PC-3 (cell line): Measurements from ENCODE around the gene GBX2. TPM values are rescaled to one million over a fixed set of nuclear protein-coding genes. Genes with fewer than 3 reads are reported as not detected.

Source experiments
- ATAC-seq: fragments of 200-7000 bp; cut with Tn5 transposase; 2 replicates; pipeline ENCODE4 v1.9.1; 2020; ENCODE audit warnings: mild to moderate bottlenecking, moderate library complexity
- BruUV-seq: library from RNA; stranded (reverse); fragments of 400-500 nt; replicated peaks from 2 replicates; lab custom pipeline; 2021; lab: Mats Ljungman, UMichigan
- CTCF ChIA-PET: fragments of 300-600 bp; sonication (Branson Sonifier 250); formaldehyde crosslinking; loops from one replicate; lab custom pipeline; 2022; ENCODE audit warnings: antibody characterized with exemption; lab: Charles Lee
- POLR2A ChIA-PET: fragments of 300-600 bp; sonication (Branson Sonifier 250); formaldehyde crosslinking; loops from one replicate; lab custom pipeline; 2022; ENCODE audit warnings: antibody characterized with exemption; ENCODE audit not compliant: unreplicated experiment; lab: Charles Lee
- DNase-seq: peaks from one replicate; pipeline ENCODE4 v3.0.0-alpha.2; 2015
- H2AFZ ChIP-seq: fragments of 300-600 bp; sonication (generic); 2 replicates; pipeline ENCODE4 v1.6.0; 2016; ENCODE audit warnings: antibody characterized with exemption, low read length
- H3F3A ChIP-seq: fragments of 300-600 bp; sonication (generic); one replicate; pipeline ENCODE4 v1.6.0; 2017; ENCODE audit warnings: antibody characterized with exemption, low read length, control low read depth, mild to moderate bottlenecking; ENCODE audit not compliant: unreplicated experiment
- H3K27ac ChIP-seq: fragments of 300-600 bp; sonication (generic); 2 replicates; pipeline ENCODE4 v1.5.1; 2016; ENCODE audit warnings: mild to moderate bottlenecking, low read length
- H3K27me3 ChIP-seq: fragments of 300-600 bp; sonication (generic); 2 replicates; pipeline ENCODE4 v1.6.1; 2016; ENCODE audit warnings: low read length, mixed read lengths
- H3K36me3 ChIP-seq: fragments of 300-600 bp; sonication (generic); 2 replicates; pipeline ENCODE4 v1.6.1; 2016; ENCODE audit warnings: low read depth, mixed run types, low read length, mixed read lengths
- H3K4me1 ChIP-seq: fragments of 300-600 bp; sonication (generic); 2 replicates; pipeline ENCODE4 v1.5.1; 2016; ENCODE audit warnings: low read length; ENCODE audit not compliant: insufficient read depth
- H3K4me2 ChIP-seq: fragments of 300-600 bp; sonication (generic); 2 replicates; pipeline ENCODE4 v1.6.0; 2016; ENCODE audit warnings: low read length
- H3K4me3 ChIP-seq: fragments of 300-600 bp; sonication (generic); 2 replicates; pipeline ENCODE4 v1.5.1; 2016; ENCODE audit warnings: mild to moderate bottlenecking, low read length, mixed read lengths
- H3K79me2 ChIP-seq: fragments of 300-600 bp; sonication (generic); 2 replicates; pipeline ENCODE4 v1.6.1; 2017; ENCODE audit warnings: low read length, mixed read lengths
- H3K9ac ChIP-seq: fragments of 300-600 bp; sonication (generic); 2 replicates; pipeline ENCODE4 v1.6.0; 2016; ENCODE audit warnings: mild to moderate bottlenecking, low read length
- H3K9me2 ChIP-seq: fragments of 300-600 bp; sonication (generic); replicated peaks from 2 replicates; pipeline ENCODE4 v1.6.1; 2016; ENCODE audit warnings: mixed run types, low read length, mixed read lengths
- H3K9me3 ChIP-seq: fragments of 300-600 bp; sonication (generic); 2 replicates; pipeline ENCODE4 v1.6.1; 2016; ENCODE audit warnings: low read length, mixed read lengths
- H4K20me1 ChIP-seq: fragments of 300-600 bp; sonication (generic); 2 replicates; pipeline ENCODE4 v1.6.1; 2016; ENCODE audit warnings: low read length, mixed read lengths
- CTCF ChIP-seq: fragments of 300-600 bp; sonication (generic); conservative IDR thresholded peaks from 2 replicates; pipeline ENCODE4 v1.5.1; 2017; ENCODE audit warnings: antibody characterized with exemption, low read depth, mild to moderate bottlenecking, low read length
- EZH2 ChIP-seq: fragments of 300-600 bp; sonication (generic); IDR thresholded peaks from one replicate; pipeline ENCODE4 v1.6.1; 2017; ENCODE audit warnings: antibody characterized with exemption, mild to moderate bottlenecking, low read length; ENCODE audit not compliant: unreplicated experiment
- EZH2phosphoT487 ChIP-seq: fragments of 300-600 bp; sonication (generic); IDR thresholded peaks from 2 replicates; pipeline ENCODE4 v1.6.1; 2018; ENCODE audit warnings: mild to moderate bottlenecking, antibody characterized with exemption, low read length, borderline replicate concordance
- intact Hi-C: fragments of 100-400 bp; cut with micrococcal nuclease; formaldehyde crosslinking; loops from 2 replicates; pipeline ENCODE4 v1.9.0; 2023
- total RNA-seq: library from RNA; depleted of rRNA; stranded (reverse); fragments of >200 nt; gene quantifications from 2 replicates; pipeline ENCODE4 v1.2.3, GENCODE V29; 2014

Gene GBX2
- total RNA-seq, 1 experiment from 2014 or later: 30.5 TPM

- peaks cover 8% of the 10 kb centered on the region for H3K4me1 ChIP-seq
- no peaks in the 10 kb centered on the region for H3K36me3 ChIP-seq
- no peak for TF ChIP-seq CTCF
- H3K4me3 ChIP-seq: no peak overlapping the region
- no peaks in the 10 kb centered on the region for H3F3A ChIP-seq
- no peak for DNase-seq
- no peaks in the 10 kb centered on the region for H4K20me1 ChIP-seq
- no peak overlapping the region for H2AFZ ChIP-seq
- intact Hi-C loops: no loop called here
- no peak overlapping the region for H3K4me2 ChIP-seq
- H3K9me2 ChIP-seq: no peaks in the 10 kb centered on the region
- H3K27ac ChIP-seq: no peak overlapping the region
- H3K9ac ChIP-seq: no peak overlapping the region
- POLR2A ChIA-PET: no interaction called here
- peaks cover 5% of the 10 kb centered on the region; the same call in 1 of the 2 replicates for H3K79me2 ChIP-seq
- ATAC-seq: no peak
- no TSS peak for BruUV-seq
- CTCF ChIA-PET: no interaction called here
- no peaks in the 10 kb centered on the region for H3K27me3 ChIP-seq
- H3K9me3 ChIP-seq: no peaks in the 10 kb centered on the region
Measured at GRCh38 chr2:236173729-236174607, 5.8 kb upstream of the GBX2 start.

- no TSS peak for BruUV-seq
- DNase-seq: no peak
- Histone ChIP-seq H3K36me3 (no peaks in the 10 kb centered on the region), H3K79me2 (peaks cover 11% of the 10 kb centered on the region; the same call in 1 of the 2 replicates), H4K20me1 (no peaks in the 10 kb centered on the region), H3K4me1 (peaks cover 13% of the 10 kb centered on the region), H3K4me2 (no peak overlapping the region), H3K4me3 (no peak overlapping the region), H3K27me3 (no peaks in the 10 kb centered on the region), H2AFZ (no peak overlapping the region), H3K27ac (no peak overlapping the region), H3K9me3 (no peaks in the 10 kb centered on the region), H3K9ac (no peak overlapping the region), H3F3A (no peaks in the 10 kb centered on the region), H3K9me2 (no peaks in the 10 kb centered on the region)
- intact Hi-C loops: no loop called here
- POLR2A ChIA-PET: no interaction called here
- ATAC-seq: no peak
- TF ChIP-seq EZH2phosphoT487 (no peak), CTCF (no peak), EZH2 (no peak)
- CTCF ChIA-PET: no interaction called here
Measured at GRCh38 chr2:236173036-236173728, 5.0 kb upstream of the GBX2 start.
